ENCODE measurements around the gene PLXNA1.

DNA sequence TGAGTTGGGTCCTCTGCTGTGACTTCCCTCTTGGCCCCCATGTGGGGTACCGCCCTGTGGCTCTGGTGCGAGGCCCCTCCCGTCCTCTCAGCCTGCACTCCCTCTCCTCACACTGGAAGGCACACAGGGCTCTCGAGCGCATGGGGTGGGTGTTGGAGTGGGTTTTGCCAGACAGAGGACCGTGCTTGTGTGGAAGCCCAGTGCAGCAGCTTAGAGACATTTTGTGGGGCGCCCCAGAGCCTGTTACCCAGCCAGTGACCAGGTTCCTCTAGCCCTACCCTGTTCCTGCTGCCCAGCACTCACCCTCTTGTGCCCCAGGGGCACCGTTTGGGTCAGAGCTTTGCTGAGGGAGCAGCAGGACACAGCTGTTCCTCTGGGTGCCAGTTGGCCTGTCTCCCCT is 9.9 kb downstream of the PLXNA1 start:
- no peak for TF ChIP-seq POLR2AphosphoS5 (IDR thresholded peaks at IDR 0.05; ENCODE audit: low read depth)
- TF ChIP-seq, protein P1, sequence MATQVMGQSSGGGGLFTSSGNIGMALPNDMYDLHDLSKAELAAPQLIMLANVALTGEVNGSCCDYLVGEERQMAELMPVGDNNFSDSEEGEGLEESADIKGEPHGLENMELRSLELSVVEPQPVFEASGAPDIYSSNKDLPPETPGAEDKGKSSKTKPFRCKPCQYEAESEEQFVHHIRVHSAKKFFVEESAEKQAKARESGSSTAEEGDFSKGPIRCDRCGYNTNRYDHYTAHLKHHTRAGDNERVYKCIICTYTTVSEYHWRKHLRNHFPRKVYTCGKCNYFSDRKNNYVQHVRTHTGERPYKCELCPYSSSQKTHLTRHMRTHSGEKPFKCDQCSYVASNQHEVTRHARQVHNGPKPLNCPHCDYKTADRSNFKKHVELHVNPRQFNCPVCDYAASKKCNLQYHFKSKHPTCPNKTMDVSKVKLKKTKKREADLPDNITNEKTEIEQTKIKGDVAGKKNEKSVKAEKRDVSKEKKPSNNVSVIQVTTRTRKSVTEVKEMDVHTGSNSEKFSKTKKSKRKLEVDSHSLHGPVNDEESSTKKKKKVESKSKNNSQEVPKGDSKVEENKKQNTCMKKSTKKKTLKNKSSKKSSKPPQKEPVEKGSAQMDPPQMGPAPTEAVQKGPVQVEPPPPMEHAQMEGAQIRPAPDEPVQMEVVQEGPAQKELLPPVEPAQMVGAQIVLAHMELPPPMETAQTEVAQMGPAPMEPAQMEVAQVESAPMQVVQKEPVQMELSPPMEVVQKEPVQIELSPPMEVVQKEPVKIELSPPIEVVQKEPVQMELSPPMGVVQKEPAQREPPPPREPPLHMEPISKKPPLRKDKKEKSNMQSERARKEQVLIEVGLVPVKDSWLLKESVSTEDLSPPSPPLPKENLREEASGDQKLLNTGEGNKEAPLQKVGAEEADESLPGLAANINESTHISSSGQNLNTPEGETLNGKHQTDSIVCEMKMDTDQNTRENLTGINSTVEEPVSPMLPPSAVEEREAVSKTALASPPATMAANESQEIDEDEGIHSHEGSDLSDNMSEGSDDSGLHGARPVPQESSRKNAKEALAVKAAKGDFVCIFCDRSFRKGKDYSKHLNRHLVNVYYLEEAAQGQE (IDR thresholded peaks at IDR 0.05; ENCODE audit: insufficient replicate concordance, low read depth), result no peak
- TF ChIP-seq, protein P2, sequence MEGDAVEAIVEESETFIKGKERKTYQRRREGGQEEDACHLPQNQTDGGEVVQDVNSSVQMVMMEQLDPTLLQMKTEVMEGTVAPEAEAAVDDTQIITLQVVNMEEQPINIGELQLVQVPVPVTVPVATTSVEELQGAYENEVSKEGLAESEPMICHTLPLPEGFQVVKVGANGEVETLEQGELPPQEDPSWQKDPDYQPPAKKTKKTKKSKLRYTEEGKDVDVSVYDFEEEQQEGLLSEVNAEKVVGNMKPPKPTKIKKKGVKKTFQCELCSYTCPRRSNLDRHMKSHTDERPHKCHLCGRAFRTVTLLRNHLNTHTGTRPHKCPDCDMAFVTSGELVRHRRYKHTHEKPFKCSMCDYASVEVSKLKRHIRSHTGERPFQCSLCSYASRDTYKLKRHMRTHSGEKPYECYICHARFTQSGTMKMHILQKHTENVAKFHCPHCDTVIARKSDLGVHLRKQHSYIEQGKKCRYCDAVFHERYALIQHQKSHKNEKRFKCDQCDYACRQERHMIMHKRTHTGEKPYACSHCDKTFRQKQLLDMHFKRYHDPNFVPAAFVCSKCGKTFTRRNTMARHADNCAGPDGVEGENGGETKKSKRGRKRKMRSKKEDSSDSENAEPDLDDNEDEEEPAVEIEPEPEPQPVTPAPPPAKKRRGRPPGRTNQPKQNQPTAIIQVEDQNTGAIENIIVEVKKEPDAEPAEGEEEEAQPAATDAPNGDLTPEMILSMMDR (IDR thresholded peaks at IDR 0.05; ENCODE audit: insufficient read depth, low read length), result no peak
- TF ChIP-seq SPI1 (IDR thresholded peaks at IDR 0.05; ENCODE audit: borderline replicate concordance, low read depth), result no peak

Measured in HL-60 (cell line).